Neuronal stem cell (in vitro differentiated cells): Measurements from ENCODE around the gene UQCRC1.

Source experiments
- DNase-seq: peaks from one replicate; pipeline ENCODE4 v3.0.0-alpha.2; 2013; ENCODE audit warnings: low spot score
- H2AFZ ChIP-seq: one replicate; pipeline ENCODE4 v1.6.1; 2013; ENCODE audit warnings: mild to moderate bottlenecking, low read length, inconsistent platforms
- H2AK5ac ChIP-seq: 2 replicates; pipeline ENCODE4 v1.6.1; 2013; ENCODE audit warnings: low read depth, mild to moderate bottlenecking, inconsistent platforms, low read length, moderate library complexity, mixed read lengths
- H2BK120ac ChIP-seq: 2 replicates; pipeline ENCODE4 v1.6.1; 2013; ENCODE audit warnings: low read depth, mild to moderate bottlenecking, inconsistent platforms, low read length, moderate library complexity, mixed read lengths
- H2BK12ac ChIP-seq: one replicate; pipeline ENCODE4 v1.6.1; 2013; ENCODE audit warnings: low read length, inconsistent platforms
- H2BK15ac ChIP-seq: 2 replicates; pipeline ENCODE4 v1.6.1; 2013; ENCODE audit warnings: mild to moderate bottlenecking, low read length, inconsistent platforms, mixed read lengths
- H2BK5ac ChIP-seq: one replicate; pipeline ENCODE4 v1.6.1; 2013; ENCODE audit warnings: inconsistent platforms, mild to moderate bottlenecking, low read length, moderate library complexity
- H3K14ac ChIP-seq: one replicate; pipeline ENCODE4 v1.6.1; 2013; ENCODE audit warnings: low read length, inconsistent platforms
- H3K18ac ChIP-seq: 2 replicates; pipeline ENCODE4 v1.6.1; 2013; ENCODE audit warnings: low read length, inconsistent platforms
- H3K23ac ChIP-seq: 2 replicates; pipeline ENCODE4 v1.6.1; 2013; ENCODE audit warnings: low read depth, mild to moderate bottlenecking, mixed read lengths, low read length, inconsistent platforms; ENCODE audit not compliant: poor library complexity
- H3K27ac ChIP-seq: replicated peaks from 3 replicates; pipeline ENCODE4 v1.5.1; 2013; ENCODE audit warnings: low read length, inconsistent platforms
- H3K27me3 ChIP-seq, 3 experiments: 2 replicates each; pipeline ENCODE4 v1.6.1; 2013; ENCODE audit warnings: low read length in 3 of 3, mild to moderate bottlenecking in 2 of 3, inconsistent platforms in 1 of 3, low read depth in 1 of 3, mixed read lengths in 1 of 3, moderate library complexity in 1 of 3; ENCODE audit not compliant: control insufficient read depth in 3 of 3, insufficient read depth in 3 of 3
- H3K36me3 ChIP-seq, 2 donors: replicated peaks in 1 of 2; 2 replicates each; pipeline ENCODE4 v1.6.1; 2013; ENCODE audit warnings: low read length in 2 of 2; ENCODE audit not compliant: control insufficient read depth in 2 of 2, insufficient read depth in 2 of 2
- H3K4ac ChIP-seq: 2 replicates; pipeline ENCODE4 v1.6.1; 2013; ENCODE audit warnings: inconsistent platforms, mild to moderate bottlenecking, low read length, moderate library complexity
- H3K4me1 ChIP-seq, 2 donors: 1 replicate in 1 of 2; 2 replicates in 1 of 2; pipeline ENCODE4 v1.6.1; 2013; ENCODE audit warnings: low read length in 2 of 2, low read depth in 1 of 2; ENCODE audit not compliant: control insufficient read depth in 2 of 2, insufficient read depth in 1 of 2
- H3K4me2 ChIP-seq: one replicate; pipeline ENCODE4 v1.6.1; 2013; ENCODE audit warnings: mild to moderate bottlenecking, low read length, inconsistent platforms; ENCODE audit not compliant: insufficient read depth, poor library complexity, severe bottlenecking
- H3K4me3 ChIP-seq, 2 donors: 2 replicates each; pipeline ENCODE4 v1.5.1; 2013; ENCODE audit warnings: low read length in 2 of 2, mild to moderate bottlenecking in 2 of 2, inconsistent platforms in 1 of 2, moderate library complexity in 1 of 2
- H3K79me1 ChIP-seq: one replicate; pipeline ENCODE4 v1.6.1; 2013; ENCODE audit warnings: low read depth, mild to moderate bottlenecking, inconsistent platforms, low read length, moderate library complexity
- H3K9ac ChIP-seq: one replicate; pipeline ENCODE4 v1.6.1; 2013; ENCODE audit warnings: mild to moderate bottlenecking, low read depth, low read length, inconsistent platforms; ENCODE audit not compliant: poor library complexity
- H3K9me3 ChIP-seq, 2 donors: replicated peaks in 1 of 2; 2 replicates each; pipeline versions ENCODE3 to v1.6.1; 2013; ENCODE audit warnings: low read length in 2 of 2, mild to moderate bottlenecking in 2 of 2, inconsistent platforms in 1 of 2, low read depth in 1 of 2, mixed read lengths in 1 of 2, moderate library complexity in 1 of 2; ENCODE audit not compliant: control insufficient read depth in 2 of 2, insufficient read depth in 1 of 2
- H4K8ac ChIP-seq: one replicate; pipeline ENCODE4 v1.6.1; 2013; ENCODE audit warnings: low read depth, mild to moderate bottlenecking, inconsistent platforms, low read length, moderate library complexity
- H4K91ac ChIP-seq: one replicate; pipeline ENCODE4 v1.6.1; 2013; ENCODE audit warnings: low read length, low read depth, mild to moderate bottlenecking, inconsistent platforms; ENCODE audit not compliant: poor library complexity
- WGBS, 2 donors: extraction: QIAGEN DNeasy Blood & Tissue Kit; methylation state at CpG; one replicate each; pipeline ENCODE4 v1.1.7; 2013; ENCODE audit warnings: missing lambda C conversion rate in 2 of 2, mixed read lengths in 1 of 2; ENCODE audit not compliant: insufficient read length in 2 of 2, insufficient replicate concordance in 1 of 2; ENCODE audit errors: extremely low coverage in 2 of 2; 5-methylcytosine and 5-hydroxymethylcytosine counted together

UQCRC1 gene

GRCh38 chr3:48562367-48563095 is 46.9 kb downstream of the UQCRC1 start:
- H2BK5ac ChIP-seq, result peak overlapping the region; percentile 49
- peak overlapping the region; percentile 39 for H3K14ac ChIP-seq
- peak overlapping the region; percentile 67 for H2AFZ ChIP-seq
- no CpG with 5 or more reads among the region's 20 CpGs for WGBS, 2 donors
- peak overlapping the region; percentile 66 for H4K8ac ChIP-seq
- peaks cover 34 to 43% of the 10 kb centered on the region in 2 donors for H3K4me1 ChIP-seq
- DNase-seq, result no peak
- H3K4ac ChIP-seq, result peak overlapping the region; percentile 61
- peaks cover 0 to 2% of the 10 kb centered on the region in 2 donors for H3K36me3 ChIP-seq
- no peak overlapping the region for H3K4me3 ChIP-seq
- H3K4me2 ChIP-seq, result no peak overlapping the region
- H2BK120ac ChIP-seq, result peak overlapping the region; percentile 24
- peak overlapping the region; percentile 97 for H2AK5ac ChIP-seq
- H3K27ac ChIP-seq, result peak overlapping the region; percentile 7
- H3K18ac ChIP-seq, result peak overlapping the region; percentile 86
- H3K79me1 ChIP-seq, result no peaks in the 10 kb centered on the region
- H3K9ac ChIP-seq, result no peak overlapping the region
- no peak overlapping the region for H4K91ac ChIP-seq
- H2BK15ac ChIP-seq, result peak overlapping the region; percentile 96
- H3K9me3 ChIP-seq, result no peaks in the 10 kb centered on the region
- H2BK12ac ChIP-seq, result peak overlapping the region; percentile 1
- no peaks in the 10 kb centered on the region for H3K27me3 ChIP-seq
- H3K23ac ChIP-seq, result peak overlapping the region; percentile 39

DNA sequence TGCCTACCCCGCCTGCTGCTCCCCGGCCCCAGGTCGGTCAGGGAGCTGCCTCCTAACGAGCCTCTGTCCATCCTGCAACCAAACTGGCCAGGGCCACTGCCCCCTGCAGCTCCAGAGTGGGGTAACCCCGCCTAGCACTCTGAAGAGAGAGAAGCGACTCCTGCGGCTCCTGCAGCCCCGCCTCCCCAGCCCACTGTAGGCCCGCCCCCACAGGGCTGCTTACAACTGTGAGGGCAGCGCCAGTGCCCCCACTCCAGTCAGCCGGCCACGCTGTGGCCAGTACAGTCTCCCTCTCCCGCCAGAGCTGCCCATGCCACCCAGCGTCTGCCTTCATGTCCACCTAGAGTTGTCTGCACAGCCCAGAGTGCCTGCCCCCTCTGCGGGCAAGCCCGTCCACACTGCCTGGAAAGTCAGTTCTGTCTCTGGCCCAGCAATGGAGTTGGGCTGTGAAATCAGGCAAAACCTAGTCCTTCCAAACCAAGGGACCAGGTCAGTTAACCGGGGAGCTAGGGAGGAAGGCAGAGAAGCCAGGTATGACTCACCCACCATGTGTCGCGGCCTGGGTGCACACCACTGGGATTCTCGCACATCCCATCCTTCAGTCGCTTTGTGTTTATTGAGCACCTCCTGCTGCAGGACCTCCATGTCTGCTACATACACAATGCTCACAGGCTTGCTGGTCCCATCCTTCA is 48.3 kb downstream of the UQCRC1 start:
- Histone ChIP-seq H3K4ac (no peak overlapping the region), H3K18ac (peak overlapping the region; percentile 80), H2AK5ac (peak overlapping the region; percentile 97), H3K4me2 (peak overlapping the region; percentile 45), H3K36me3 (peaks cover 0 to 2% of the 10 kb centered on the region in 2 donors), H3K79me1 (peaks cover 2% of the 10 kb centered on the region), H3K27me3 (no peaks in the 10 kb centered on the region), H3K23ac (peak overlapping the region; percentile 22), H4K8ac (peak overlapping the region; percentile 52), H2AFZ (peak overlapping the region; percentile 78), H3K9me3 (no peaks in the 10 kb centered on the region), H2BK120ac (peak overlapping the region; percentile 35), H2BK5ac (peak overlapping the region; percentile 83), H3K27ac (peak overlapping the region; percentile 61), H3K9ac (peak overlapping the region; percentile 76), H3K4me3 (peak overlapping the region in 1 of 2 donors; percentile 0), H3K14ac (peak overlapping the region; percentile 5), H3K4me1 (peaks cover 34 to 46% of the 10 kb centered on the region in 2 donors), H4K91ac (no peak overlapping the region), H2BK15ac (peak overlapping the region; percentile 60), H2BK12ac (no peak overlapping the region)
- no CpG with 5 or more reads among the region's 21 CpGs for WGBS, 2 donors
- peak; percentile 62 for DNase-seq

DNA sequence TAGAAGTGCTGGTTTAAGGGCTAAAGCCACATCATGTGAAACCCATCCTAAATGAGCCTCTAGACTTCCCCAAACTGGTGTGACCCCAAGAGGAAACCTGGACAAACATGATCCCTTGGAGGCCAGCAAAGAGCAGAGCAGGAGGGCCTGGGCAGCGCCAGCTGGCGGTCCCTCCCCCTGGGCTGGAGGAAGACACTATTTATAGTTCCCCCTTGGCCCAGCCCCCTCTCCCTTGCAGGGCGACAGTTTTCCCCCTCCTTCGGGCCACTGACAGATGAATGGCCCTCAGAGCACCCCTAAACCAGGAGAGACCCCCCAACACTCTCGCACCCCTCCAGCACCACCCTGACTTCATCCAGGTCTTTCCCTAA is 48.8 kb downstream of the UQCRC1 start:
- Histone ChIP-seq H3K27me3 (no peaks in the 10 kb centered on the region), H4K91ac (no peak overlapping the region), H3K18ac (peak overlapping the region; percentile 76), H3K4ac (no peak overlapping the region), H3K9me3 (no peaks in the 10 kb centered on the region), H3K79me1 (peaks cover 2% of the 10 kb centered on the region), H2BK12ac (no peak overlapping the region), H4K8ac (no peak overlapping the region), H3K27ac (peak overlapping the region; percentile 2), H3K9ac (peak overlapping the region; percentile 76), H3K4me1 (peaks cover 38 to 51% of the 10 kb centered on the region in 2 donors), H2AK5ac (peak overlapping the region; percentile 97), H3K36me3 (peaks cover 0 to 2% of the 10 kb centered on the region in 2 donors), H2BK5ac (peak overlapping the region; percentile 83), H3K14ac (no peak overlapping the region), H2BK15ac (peak overlapping the region; percentile 60), H2BK120ac (no peak overlapping the region), H2AFZ (peak overlapping the region; percentile 78), H3K4me3 (no peak overlapping the region), H3K23ac (no peak overlapping the region), H3K4me2 (peak overlapping the region; percentile 45)
- no peak for DNase-seq
- WGBS, 2 donors, result no CpG with 5 or more reads among the region's 5 CpGs

- H2BK5ac ChIP-seq, result peak overlapping the region; percentile 93
- no peak overlapping the region for H3K4me2 ChIP-seq
- no peak overlapping the region for H4K91ac ChIP-seq
- no peak for DNase-seq
- H3K36me3 ChIP-seq, result peaks cover 0 to 3% of the 10 kb centered on the region in 2 donors
- no peaks in the 10 kb centered on the region for H3K27me3 ChIP-seq
- H2AFZ ChIP-seq, result no peak overlapping the region
- peak overlapping the region; percentile 42 for H2BK15ac ChIP-seq
- no peak overlapping the region for H3K4me3 ChIP-seq
- no CpG with 5 or more reads among the region's 6 CpGs for WGBS, 2 donors
- H2BK120ac ChIP-seq, result no peak overlapping the region
- no peaks in the 10 kb centered on the region for H3K9me3 ChIP-seq
- H4K8ac ChIP-seq, result no peak overlapping the region
- peak overlapping the region; percentile 35 for H3K18ac ChIP-seq
- H2AK5ac ChIP-seq, result peak overlapping the region; percentile 99
- no peak overlapping the region for H3K4ac ChIP-seq
- H3K14ac ChIP-seq, result peak overlapping the region; percentile 14
- no peak overlapping the region for H3K27ac ChIP-seq
- H3K79me1 ChIP-seq, result peaks cover 4% of the 10 kb centered on the region
- no peak overlapping the region for H3K9ac ChIP-seq
- peaks cover 41 to 47% of the 10 kb centered on the region in 2 donors for H3K4me1 ChIP-seq
- H3K23ac ChIP-seq, result no peak overlapping the region
- H2BK12ac ChIP-seq, result peak overlapping the region; percentile 41
These were observed 50.8 kb downstream of the UQCRC1 start for GRCh38 chr3:48558493-48559134.
